ENCODE data around the gene PTPRCAP.

The PTPRCAP gene

GRCh38 chr11:67391304-67392182, 45.9 kb downstream of the PTPRCAP start, which contains the start of gene RAD9A:
Gene RAD9A (plus strand): TSS chr11:67391986. CDS start chr11:67392045, 59 bp downstream.
- peak within 1 kb of the TSS; percentile 16 to 95 (median 84) for H3K27ac ChIP-seq

GRCh38 chr11:67390947-67391303, 46.6 kb downstream of the PTPRCAP start:
- peak overlapping the region; percentile 60 to 81 (median 74) for H3K4me3 ChIP-seq
- peak overlapping the region in 20 of 21 experiments; percentile 46 to 95 (median 84) for H3K27ac ChIP-seq

More at GRCh38 chr11:67391304-67392182, 45.9 kb downstream of the PTPRCAP start, which contains the start of gene RAD9A:
- peak within 1 kb of the TSS; percentile 60 to 81 (median 74) for H3K4me3 ChIP-seq

DNA sequence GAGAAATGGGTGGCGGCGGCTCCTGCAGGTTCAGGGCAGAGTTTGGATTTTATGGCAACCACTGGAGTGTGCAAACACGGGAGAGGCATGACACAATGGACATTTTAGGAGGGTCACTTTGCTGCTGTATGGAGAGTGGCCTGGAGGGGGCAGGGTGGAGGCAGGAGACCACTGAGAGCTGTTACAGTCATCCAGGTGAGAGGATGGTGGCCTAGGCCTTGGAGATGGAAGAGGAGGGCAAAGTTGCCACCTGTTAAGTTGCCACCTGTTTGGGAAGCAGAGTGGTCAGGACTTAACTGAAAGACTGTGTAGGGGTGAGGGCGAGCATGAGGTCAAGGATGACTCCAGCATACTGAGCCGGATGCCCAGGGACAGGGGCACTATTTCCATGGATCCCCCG, 48.0 kb downstream of the PTPRCAP start:
- H3K4me3 ChIP-seq = no peak overlapping the region

DNA sequence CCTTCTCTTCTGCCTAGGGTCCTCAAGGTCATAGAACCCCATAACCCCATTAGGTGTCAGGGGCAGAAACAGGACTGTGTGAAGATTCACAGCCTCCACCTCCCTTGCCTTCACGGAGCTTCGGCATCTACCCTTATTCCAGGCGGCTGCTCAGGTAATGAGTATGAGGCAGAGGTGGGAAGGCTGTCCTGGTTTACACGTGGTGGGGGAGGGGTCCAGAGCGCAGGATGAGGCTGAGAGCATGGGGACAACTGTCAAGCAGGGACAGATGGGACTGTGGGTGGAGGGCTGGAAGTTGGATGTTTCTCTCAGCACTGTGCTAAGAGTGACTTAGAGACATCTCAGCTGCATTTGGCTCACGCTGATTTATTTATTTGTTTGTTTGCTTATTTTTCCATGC, 50.0 kb downstream of the PTPRCAP start:
- Histone ChIP-seq H3K27ac (peak overlapping the region in 1 of 21 experiments; percentile 16), H3K4me3 (no peak overlapping the region)

More for the DNA sequence above, 48.0 kb downstream of the PTPRCAP start:
- H3K27ac ChIP-seq = no peak overlapping the region

- Histone ChIP-seq H3K4me3 (no peak overlapping the region), H3K27ac (peak overlapping the region in 1 of 21 experiments; percentile 16)
Observed at GRCh38 chr11:67387069-67387468, 50.4 kb downstream of the PTPRCAP start.

Data from skin epidermis (tissue), 12 donors.